ENCODE results near the gene TLE5.

The TLE5 gene

DNA sequence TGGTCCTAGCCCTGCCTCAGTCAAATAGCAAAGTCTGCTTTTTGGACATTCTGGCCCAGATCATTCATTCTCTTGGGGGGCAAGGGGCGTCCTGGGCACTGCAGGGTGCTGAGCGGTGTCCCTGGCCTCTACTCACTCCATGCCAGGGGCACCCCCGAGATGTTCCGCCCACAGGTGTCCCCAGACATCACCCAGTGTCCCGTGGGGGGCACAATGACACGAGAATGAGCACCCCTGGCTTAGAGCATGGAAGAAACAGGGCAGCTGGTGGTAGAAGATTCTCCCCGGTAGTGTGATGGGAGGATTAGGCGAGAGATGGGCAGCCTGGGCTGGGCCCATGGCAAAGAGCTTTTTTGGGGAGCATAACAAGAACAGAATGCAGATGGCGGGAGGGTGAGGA, 5.3 kb upstream of the TLE5 start:
- no peaks in the 10 kb centered on the region for H3K4me1 ChIP-seq (ENCODE audit: control insufficient read depth, insufficient read depth, low read length)
- no peaks in the 10 kb centered on the region for H3K9me3 ChIP-seq (ENCODE audit: control insufficient read depth, insufficient read depth, low read length)
- no peak overlapping the region for H3K4me3 ChIP-seq (ENCODE audit: low read depth, low read length)
- H3K27me3 ChIP-seq (ENCODE audit: control insufficient read depth, insufficient read depth, low read length): no peaks in the 10 kb centered on the region
- no peaks in the 10 kb centered on the region for H3K36me3 ChIP-seq (ENCODE audit: control insufficient read depth, insufficient read depth, low read length)
- no peak overlapping the region for H3K9ac ChIP-seq (ENCODE audit: low read depth, low read length)

DNA sequence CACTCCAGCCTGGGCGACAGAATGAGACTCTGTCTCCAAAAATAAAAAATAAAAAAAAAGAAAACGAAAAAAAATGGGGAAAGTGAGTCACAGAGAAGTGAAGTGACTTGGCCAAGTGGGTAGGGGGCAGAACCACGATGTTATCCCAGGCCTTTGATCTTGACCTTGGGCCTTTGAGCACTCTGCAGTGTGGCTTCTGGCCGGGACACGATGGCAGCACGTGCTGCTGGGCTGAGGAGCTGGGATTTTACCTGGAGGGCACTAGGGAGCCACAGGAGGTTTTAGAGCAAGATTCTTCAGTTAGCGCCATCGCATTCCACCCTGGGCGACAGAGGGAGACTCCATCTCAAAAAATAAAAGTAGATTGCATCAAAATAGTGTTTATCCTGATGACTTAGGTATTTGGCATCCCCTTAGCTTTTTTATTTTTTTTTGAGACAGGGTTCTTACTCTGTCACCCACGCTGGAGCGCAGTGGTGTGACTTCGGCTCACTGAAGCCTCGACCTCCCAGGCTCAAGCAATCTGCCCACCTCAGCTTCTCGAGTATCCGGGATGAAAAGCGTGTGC, 4.3 kb upstream of the TLE5 start:
- Histone ChIP-seq H3K27me3 (ENCODE audit: control insufficient read depth, insufficient read depth, low read length) (no peaks in the 10 kb centered on the region), H3K9me3 (ENCODE audit: control insufficient read depth, insufficient read depth, low read length) (no peaks in the 10 kb centered on the region), H3K4me3 (ENCODE audit: low read depth, low read length) (no peak overlapping the region)

GRCh38 chr19:3065675-3066357, 3.5 kb upstream of the TLE5 start:
- H3K9ac ChIP-seq (ENCODE audit: low read depth, low read length): no peak overlapping the region
- no peaks in the 10 kb centered on the region for H3K4me1 ChIP-seq (ENCODE audit: control insufficient read depth, insufficient read depth, low read length)
- no peaks in the 10 kb centered on the region for H3K27me3 ChIP-seq (ENCODE audit: control insufficient read depth, insufficient read depth, low read length)
- no peaks in the 10 kb centered on the region for H3K36me3 ChIP-seq (ENCODE audit: control insufficient read depth, insufficient read depth, low read length)
- no peak overlapping the region for H3K4me3 ChIP-seq (ENCODE audit: low read depth, low read length)
- no peaks in the 10 kb centered on the region for H3K9me3 ChIP-seq (ENCODE audit: control insufficient read depth, insufficient read depth, low read length)

More for the DNA sequence above, 4.3 kb upstream of the TLE5 start:
- Histone ChIP-seq H3K4me1 (ENCODE audit: control insufficient read depth, insufficient read depth, low read length) (no peaks in the 10 kb centered on the region), H3K36me3 (ENCODE audit: control insufficient read depth, insufficient read depth, low read length) (no peaks in the 10 kb centered on the region), H3K9ac (ENCODE audit: low read depth, low read length) (no peak overlapping the region)

GRCh38 chr19:3064011-3064330, 1.7 kb upstream of the TLE5 start:
- no peak overlapping the region for H3K4me3 ChIP-seq (ENCODE audit: low read depth, low read length)
- H3K9ac ChIP-seq (ENCODE audit: low read depth, low read length): no peak overlapping the region

GRCh38 chr19:3061182-3062161, 823 bp downstream of the TLE5 start:
- Histone ChIP-seq H3K9ac (ENCODE audit: low read depth, low read length) (no peak overlapping the region), H3K4me1 (ENCODE audit: control insufficient read depth, insufficient read depth, low read length) (peaks cover 5% of the 10 kb centered on the region)

More at GRCh38 chr19:3064011-3064330, 1.7 kb upstream of the TLE5 start:
- Histone ChIP-seq H3K4me1 (ENCODE audit: control insufficient read depth, insufficient read depth, low read length) (peaks cover 3% of the 10 kb centered on the region), H3K27me3 (ENCODE audit: control insufficient read depth, insufficient read depth, low read length) (no peaks in the 10 kb centered on the region), H3K9me3 (ENCODE audit: control insufficient read depth, insufficient read depth, low read length) (no peaks in the 10 kb centered on the region), H3K36me3 (ENCODE audit: control insufficient read depth, insufficient read depth, low read length) (peaks cover 7% of the 10 kb centered on the region)

DNA sequence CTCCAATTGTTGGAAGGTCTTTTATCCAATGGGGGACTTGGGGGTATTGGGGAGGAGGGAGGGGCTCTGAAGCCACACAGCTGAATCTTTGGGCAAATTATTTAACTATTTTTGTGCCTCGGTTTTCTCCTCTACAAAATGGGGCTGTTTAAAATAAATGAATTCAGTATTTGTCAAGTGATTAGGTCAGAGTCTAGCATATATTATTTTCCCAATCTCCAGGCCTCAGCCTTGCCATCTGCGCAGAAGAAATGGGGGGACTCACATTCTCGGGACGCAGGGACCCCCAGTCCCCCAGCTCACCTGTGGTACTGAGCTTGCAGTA, 1.5 kb downstream of the TLE5 start:
- Histone ChIP-seq H3K4me1 (ENCODE audit: control insufficient read depth, insufficient read depth, low read length) (peaks cover 5% of the 10 kb centered on the region), H3K4me3 (ENCODE audit: low read depth, low read length) (peak overlapping the region; percentile 56), H3K27me3 (ENCODE audit: control insufficient read depth, insufficient read depth, low read length) (no peaks in the 10 kb centered on the region), H3K36me3 (ENCODE audit: control insufficient read depth, insufficient read depth, low read length) (peaks cover 7% of the 10 kb centered on the region), H3K9ac (ENCODE audit: low read depth, low read length) (no peak overlapping the region), H3K9me3 (ENCODE audit: control insufficient read depth, insufficient read depth, low read length) (no peaks in the 10 kb centered on the region)

More at GRCh38 chr19:3061182-3062161, 823 bp downstream of the TLE5 start:
- H3K36me3 ChIP-seq (ENCODE audit: control insufficient read depth, insufficient read depth, low read length): peaks cover 7% of the 10 kb centered on the region
- no peaks in the 10 kb centered on the region for H3K9me3 ChIP-seq (ENCODE audit: control insufficient read depth, insufficient read depth, low read length)
- H3K27me3 ChIP-seq (ENCODE audit: control insufficient read depth, insufficient read depth, low read length): no peaks in the 10 kb centered on the region
- H3K4me3 ChIP-seq (ENCODE audit: low read depth, low read length): peak overlapping the region; percentile 56

DNA sequence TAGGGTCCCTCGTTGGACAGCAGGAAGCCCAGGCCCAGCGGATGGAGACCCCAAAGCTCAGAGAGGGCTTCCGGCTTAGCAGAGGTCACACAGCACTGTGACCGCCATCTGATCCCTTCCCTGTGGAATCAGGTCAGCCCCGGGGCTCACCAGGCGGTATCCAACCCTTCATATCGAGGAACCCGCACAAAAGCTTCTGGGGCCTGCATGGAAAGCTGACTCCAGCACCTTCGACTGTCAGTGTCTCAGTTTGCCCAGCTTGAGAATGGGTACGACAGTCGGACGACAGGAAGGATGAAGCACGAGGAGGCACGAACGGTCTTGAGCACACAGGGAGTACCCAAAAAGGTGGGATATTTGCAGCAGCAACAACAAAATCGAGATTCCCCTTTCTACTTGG, 2.6 kb downstream of the TLE5 start:
- H3K27me3 ChIP-seq (ENCODE audit: control insufficient read depth, insufficient read depth, low read length): no peaks in the 10 kb centered on the region
- no peak overlapping the region for H3K9ac ChIP-seq (ENCODE audit: low read depth, low read length)
- H3K36me3 ChIP-seq (ENCODE audit: control insufficient read depth, insufficient read depth, low read length): peaks cover 14% of the 10 kb centered on the region
- peaks cover 9% of the 10 kb centered on the region for H3K4me1 ChIP-seq (ENCODE audit: control insufficient read depth, insufficient read depth, low read length)
- no peaks in the 10 kb centered on the region for H3K9me3 ChIP-seq (ENCODE audit: control insufficient read depth, insufficient read depth, low read length)
- no peak overlapping the region for H3K4me3 ChIP-seq (ENCODE audit: low read depth, low read length)

DNA sequence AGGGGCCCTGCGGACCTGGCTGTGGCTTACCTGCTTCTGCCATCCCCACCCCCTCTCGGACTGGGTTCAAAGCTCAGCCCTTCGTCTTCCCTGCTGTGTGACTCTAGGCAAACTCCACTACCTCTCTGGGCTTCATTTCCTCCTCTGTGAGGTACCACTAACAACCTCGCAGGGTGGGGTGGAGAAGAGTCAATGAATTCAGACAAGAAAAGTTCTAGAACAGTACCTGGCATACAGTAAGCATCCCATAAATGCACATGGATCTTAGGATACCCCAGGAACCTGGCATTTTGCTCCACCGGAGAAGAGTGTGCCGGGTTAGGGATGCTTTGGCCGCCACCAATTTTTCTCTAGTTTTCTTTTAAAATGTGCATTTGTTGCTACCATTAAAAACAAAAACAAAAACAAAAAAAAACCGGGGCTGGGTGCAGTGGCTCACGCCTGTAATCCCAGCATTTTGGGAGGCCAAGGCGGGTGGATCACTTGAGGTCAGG, 3.4 kb downstream of the TLE5 start:
- Histone ChIP-seq H3K27me3 (ENCODE audit: control insufficient read depth, insufficient read depth, low read length) (no peaks in the 10 kb centered on the region), H3K4me3 (ENCODE audit: low read depth, low read length) (no peak overlapping the region), H3K36me3 (ENCODE audit: control insufficient read depth, insufficient read depth, low read length) (peaks cover 21% of the 10 kb centered on the region), H3K9ac (ENCODE audit: low read depth, low read length) (no peak overlapping the region), H3K9me3 (ENCODE audit: control insufficient read depth, insufficient read depth, low read length) (no peaks in the 10 kb centered on the region), H3K4me1 (ENCODE audit: control insufficient read depth, insufficient read depth, low read length) (peaks cover 15% of the 10 kb centered on the region)

GRCh38 chr19:3058009-3058820, 4.1 kb downstream of the TLE5 start:
- Histone ChIP-seq H3K36me3 (ENCODE audit: control insufficient read depth, insufficient read depth, low read length) (peaks cover 21% of the 10 kb centered on the region), H3K4me1 (ENCODE audit: control insufficient read depth, insufficient read depth, low read length) (peaks cover 15% of the 10 kb centered on the region), H3K4me3 (ENCODE audit: low read depth, low read length) (no peak overlapping the region), H3K9ac (ENCODE audit: low read depth, low read length) (no peak overlapping the region), H3K9me3 (ENCODE audit: control insufficient read depth, insufficient read depth, low read length) (no peaks in the 10 kb centered on the region), H3K27me3 (ENCODE audit: control insufficient read depth, insufficient read depth, low read length) (no peaks in the 10 kb centered on the region)

DNA sequence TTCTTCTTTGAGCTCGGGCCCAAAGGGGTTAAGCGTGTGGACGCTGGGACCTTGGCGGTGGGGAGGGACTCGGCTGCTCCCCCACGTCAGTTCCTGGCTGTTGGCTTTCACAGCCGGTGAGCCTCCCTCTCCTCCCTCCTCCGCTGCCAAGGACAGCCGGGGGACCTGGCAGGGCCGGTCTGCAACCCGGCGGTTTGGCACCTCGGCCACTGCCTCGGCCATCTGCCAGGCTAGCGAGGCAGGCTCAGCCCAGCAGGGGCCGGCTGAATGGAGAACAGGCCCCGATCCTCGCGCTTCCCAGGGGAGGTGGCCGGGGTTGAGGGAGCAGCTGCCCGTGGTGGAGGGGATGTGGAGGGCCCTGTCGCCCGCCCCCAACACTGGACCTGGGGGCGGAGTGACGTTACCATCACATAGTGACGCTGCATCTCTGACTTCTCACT, 5.0 kb downstream of the TLE5 start:
- peak overlapping the region; percentile 8 for H3K4me3 ChIP-seq (ENCODE audit: low read depth, low read length)
- peaks cover 15% of the 10 kb centered on the region for H3K4me1 ChIP-seq (ENCODE audit: control insufficient read depth, insufficient read depth, low read length)
- H3K27me3 ChIP-seq (ENCODE audit: control insufficient read depth, insufficient read depth, low read length): no peaks in the 10 kb centered on the region
- H3K9ac ChIP-seq (ENCODE audit: low read depth, low read length): no peak overlapping the region
- peaks cover 21% of the 10 kb centered on the region for H3K36me3 ChIP-seq (ENCODE audit: control insufficient read depth, insufficient read depth, low read length)
- H3K9me3 ChIP-seq (ENCODE audit: control insufficient read depth, insufficient read depth, low read length): no peaks in the 10 kb centered on the region

- Histone ChIP-seq H3K4me1 (ENCODE audit: control insufficient read depth, insufficient read depth, low read length) (peaks cover 15% of the 10 kb centered on the region), H3K4me3 (ENCODE audit: low read depth, low read length) (no peak overlapping the region), H3K27me3 (ENCODE audit: control insufficient read depth, insufficient read depth, low read length) (no peaks in the 10 kb centered on the region), H3K9ac (ENCODE audit: low read depth, low read length) (no peak overlapping the region), H3K9me3 (ENCODE audit: control insufficient read depth, insufficient read depth, low read length) (no peaks in the 10 kb centered on the region), H3K36me3 (ENCODE audit: control insufficient read depth, insufficient read depth, low read length) (peaks cover 21% of the 10 kb centered on the region)
These were observed 5.7 kb downstream of the TLE5 start for GRCh38 chr19:3056417-3057088.
